Activated CD8-positive, alpha-beta T cell treated with anti-CD3 and anti-CD28 coated beads, Interleukin-2, amount 10 ng/mL, durations not matched to agents 7 days and 5 days (primary cell): ENCODE data around the gene C7orf33. TPM values are rescaled to one million over a fixed set of nuclear protein-coding genes. Genes with fewer than 3 reads are reported as not detected.
"Not testable (repeated sequence)": the region's sequence is repeated elsewhere in the genome, so short reads cannot be mapped to it uniquely, and the experiment has no call there.

Experiments
- ATAC-seq: fragments of 150-1000 bp; cut with Tn5 transposase; one replicate; pipeline ENCODE4 v1.10.0; 2021; ENCODE audit warnings: moderate library complexity
- CTCF ChIA-PET: fragments of 350-600 bp; sonication (Branson Sonifier 250); formaldehyde crosslinking; loops from one replicate; lab custom pipeline; 2021; ENCODE audit warnings: antibody characterized with exemption; lab: Charles Lee
- POLR2A ChIA-PET: fragments of 350-600 bp; sonication (Branson Sonifier 250); formaldehyde crosslinking; loops from one replicate; lab custom pipeline; 2021; ENCODE audit warnings: antibody characterized with exemption; lab: Charles Lee
- DNase-seq: peaks from one replicate; pipeline ENCODE4 v3.0.0-alpha.2; 2020
- H3K27ac Mint-ChIP-seq: one replicate; pipeline ENCODE4 v1.8.0; 2021; ENCODE audit warnings: mild to moderate bottlenecking, mixed read lengths
- H3K27me3 Mint-ChIP-seq: one replicate; pipeline ENCODE4 v1.8.0; 2021; ENCODE audit warnings: low read depth, mixed read lengths
- H3K36me3 Mint-ChIP-seq: one replicate; pipeline ENCODE4 v1.8.0; 2021; ENCODE audit warnings: low read depth, mixed read lengths
- H3K4me1 Mint-ChIP-seq: one replicate; pipeline ENCODE4 v1.8.0; 2021; ENCODE audit warnings: low read depth, mixed read lengths
- H3K4me3 Mint-ChIP-seq: one replicate; pipeline ENCODE4 v1.8.0; 2021; ENCODE audit warnings: mild to moderate bottlenecking, mixed read lengths
- H3K9me3 Mint-ChIP-seq: one replicate; pipeline ENCODE4 v1.8.0; 2022; ENCODE audit warnings: mixed read lengths; ENCODE audit not compliant: insufficient read depth
- total RNA-seq, 2 experiments: library from RNA; stranded (reverse); gene quantifications; one replicate each; pipeline ENCODE4 v1.2.3, GENCODE V29; 2021

C7orf33 gene
- total RNA-seq, 2 experiments from 2014 or later, result not detected

DNA sequence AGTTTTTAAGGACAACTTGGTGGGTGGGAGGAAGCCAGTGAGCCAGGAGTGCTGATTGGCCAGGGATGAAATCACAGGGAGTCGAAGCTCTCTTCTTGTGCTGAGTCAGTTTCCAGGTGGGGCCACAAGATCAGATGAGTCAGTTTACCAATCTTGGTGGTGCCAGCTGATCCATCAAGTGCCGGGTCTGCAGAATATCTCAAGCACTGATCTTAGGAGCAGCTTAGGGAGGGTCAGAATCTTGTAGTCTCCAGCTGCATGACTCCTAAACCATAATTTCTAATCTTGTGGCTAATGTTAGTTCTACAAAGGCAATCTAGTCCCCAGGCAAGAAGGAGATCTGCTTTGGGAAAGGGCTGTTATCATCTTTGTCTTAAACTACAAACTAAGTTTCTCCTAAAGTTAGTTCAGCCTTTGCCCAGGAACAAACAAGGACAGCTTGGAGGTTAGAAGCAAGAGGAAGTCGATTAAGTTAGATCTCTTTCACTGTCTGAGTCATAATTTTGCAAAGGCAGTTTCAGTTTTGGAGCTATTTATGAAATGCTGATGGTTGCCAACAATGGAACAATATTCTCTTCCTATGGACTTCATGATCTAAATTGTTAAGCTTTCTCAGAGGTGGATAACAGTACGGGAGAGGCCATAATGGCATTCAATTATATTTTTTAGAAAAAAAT is 26.2 kb upstream of the C7orf33 start:
- H3K27ac Mint-ChIP-seq, result peak overlapping the region; percentile 86
- peaks cover 20% of the 10 kb centered on the region for H3K4me1 Mint-ChIP-seq
- CTCF ChIA-PET, result interaction anchor here (1.4 to 6.8 kb wide), 2 partner anchors 11 to 399 kb away, joined by 4 to 56 read pairs; no protein-coding TSS in a partner anchor
- ATAC-seq (peak; percentile 79), DNase-seq (peak; percentile 47)
- POLR2A ChIA-PET, result interaction anchor here (0.7 to 1.3 kb wide), 2 partner anchors 209 to 281 kb away, joined by 3 read pairs; no protein-coding TSS in a partner anchor
- H3K4me3 Mint-ChIP-seq, result peak overlapping the region; percentile 51
- not testable (repeated sequence) for H3K36me3 Mint-ChIP-seq, H3K9me3 Mint-ChIP-seq
- H3K27me3 Mint-ChIP-seq, result peaks cover 15% of the 10 kb centered on the region

GRCh38 chr7:148566736-148567135 is 23.8 kb upstream of the C7orf33 start:
- Mint-ChIP-seq H3K27ac (no peak overlapping the region), H3K36me3 (peaks cover 6% of the 10 kb centered on the region), H3K4me1 (peaks cover 24% of the 10 kb centered on the region), H3K9me3 (peaks cover 3% of the 10 kb centered on the region), H3K27me3 (peaks cover 7% of the 10 kb centered on the region), H3K4me3 (no peak overlapping the region)
- no peak for DNase-seq
- ChIA-PET POLR2A (no interaction called here), CTCF (interaction anchor here (6.8 kb wide), 1 partner anchor 8 kb away, joined by 56 read pairs; no protein-coding TSS in a partner anchor)
- no peak for ATAC-seq

GRCh38 chr7:148567524-148567923 is 23.0 kb upstream of the C7orf33 start:
- DNase-seq (no peak), ATAC-seq (no peak)
- H3K9me3 Mint-ChIP-seq, result peaks cover 3% of the 10 kb centered on the region
- no peak overlapping the region for H3K4me3 Mint-ChIP-seq
- CTCF ChIA-PET, result interaction anchor here (1.0 to 6.8 kb wide), 2 partner anchors 8 to 128 kb away, joined by 3 to 56 read pairs; no protein-coding TSS in a partner anchor
- peaks cover 24% of the 10 kb centered on the region for H3K4me1 Mint-ChIP-seq
- H3K27ac Mint-ChIP-seq, result no peak overlapping the region
- peaks cover 6% of the 10 kb centered on the region for H3K36me3 Mint-ChIP-seq
- POLR2A ChIA-PET, result no interaction called here
- H3K27me3 Mint-ChIP-seq, result peaks cover 9% of the 10 kb centered on the region

GRCh38 chr7:148570510-148570909 is 20.1 kb upstream of the C7orf33 start:
- peaks cover 20% of the 10 kb centered on the region for H3K27me3 Mint-ChIP-seq
- ATAC-seq (no peak), DNase-seq (no peak)
- peaks cover 3% of the 10 kb centered on the region for H3K9me3 Mint-ChIP-seq
- no peak overlapping the region for H3K27ac Mint-ChIP-seq
- ChIA-PET POLR2A (no interaction called here), CTCF (interaction anchor here (1.1 to 1.5 kb wide), 2 partner anchors 13 to 14 kb away, joined by 3 to 4 read pairs; no protein-coding TSS in a partner anchor)
- no peak overlapping the region for H3K4me3 Mint-ChIP-seq
- H3K36me3 Mint-ChIP-seq, result no peaks in the 10 kb centered on the region
- H3K4me1 Mint-ChIP-seq, result peaks cover 11% of the 10 kb centered on the region

DNA sequence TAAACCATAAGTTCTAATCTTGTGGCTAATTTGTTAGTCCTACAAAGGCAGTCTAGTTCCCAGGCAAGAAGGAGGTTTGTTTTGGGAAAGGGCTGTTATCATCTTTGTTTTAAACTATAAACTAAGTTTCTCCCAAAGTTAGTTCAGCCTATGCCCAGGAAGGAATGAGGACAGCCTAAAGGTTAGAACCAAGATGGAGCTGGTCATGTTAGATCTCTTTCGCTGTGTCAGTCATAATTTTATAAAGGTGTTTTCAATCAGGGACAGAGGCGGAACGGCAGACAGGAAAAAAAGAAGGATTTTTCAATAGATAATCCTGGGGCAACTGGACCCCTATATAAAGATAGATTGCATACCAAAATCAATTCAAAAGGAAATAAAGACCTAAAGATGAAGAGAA is 19.6 kb upstream of the C7orf33 start:
- DNase-seq, POLR2A ChIA-PET, H3K4me3 Mint-ChIP-seq, H3K36me3 Mint-ChIP-seq, ATAC-seq, H3K27ac Mint-ChIP-seq, H3K9me3 Mint-ChIP-seq: not testable (repeated sequence)
- CTCF ChIA-PET, result interaction anchor here (1.1 to 1.5 kb wide), 2 partner anchors 13 to 15 kb away, joined by 3 to 4 read pairs; no protein-coding TSS in a partner anchor
- Mint-ChIP-seq H3K27me3 (peaks cover 20% of the 10 kb centered on the region), H3K4me1 (peaks cover 15% of the 10 kb centered on the region)

DNA sequence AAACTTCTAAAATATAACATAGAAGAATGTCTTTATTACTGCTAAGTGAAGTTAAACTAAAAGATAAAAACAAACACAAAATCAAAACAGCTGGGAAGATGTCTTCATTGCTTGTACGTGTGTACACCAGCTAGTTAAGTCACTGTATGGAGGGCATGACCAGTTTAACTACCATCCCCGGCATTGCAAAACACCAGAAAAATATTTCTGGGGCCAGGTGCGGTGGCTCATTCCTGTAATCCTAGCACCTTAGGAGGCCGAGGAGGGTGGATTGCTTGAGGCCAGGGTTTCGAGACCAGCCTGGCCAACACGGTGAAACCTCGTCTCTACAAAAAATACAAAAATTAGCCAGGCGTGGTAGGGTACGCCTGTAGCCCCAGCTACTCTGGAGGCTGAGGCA is 19.2 kb upstream of the C7orf33 start:
- ATAC-seq, result no peak

DNA sequence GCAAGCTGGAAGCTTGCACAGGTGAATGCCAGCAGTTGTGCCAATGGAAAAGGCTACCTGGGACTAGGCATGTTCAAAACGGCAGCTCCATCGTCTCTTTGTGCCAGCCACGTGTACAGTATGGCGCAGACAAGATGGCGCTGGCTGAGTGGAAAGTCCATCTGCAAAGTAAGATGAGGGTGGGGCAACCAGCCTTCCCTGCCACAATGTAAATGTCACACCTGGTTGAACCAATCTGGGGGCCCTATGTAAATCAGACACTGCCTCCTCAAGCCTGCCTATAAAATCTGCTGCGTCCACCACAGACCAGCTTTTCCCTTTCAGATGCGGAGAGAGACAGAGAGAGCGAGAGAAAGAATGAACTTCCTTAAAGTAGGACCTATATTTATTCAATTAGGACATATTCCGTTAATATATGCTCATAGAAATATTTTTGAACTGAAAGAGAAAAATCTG is 18.5 kb upstream of the C7orf33 start:
- Mint-ChIP-seq H3K27me3 (peaks cover 20% of the 10 kb centered on the region), H3K4me3 (no peak overlapping the region), H3K36me3 (no peaks in the 10 kb centered on the region), H3K9me3 (peaks cover 3% of the 10 kb centered on the region), H3K27ac (no peak overlapping the region), H3K4me1 (peaks cover 20% of the 10 kb centered on the region)
- ChIA-PET CTCF (no interaction called here), POLR2A (no interaction called here)
- DNase-seq (no peak), ATAC-seq (no peak)

More for the DNA sequence above, 19.2 kb upstream of the C7orf33 start:
- Mint-ChIP-seq H3K4me1 (peaks cover 18% of the 10 kb centered on the region), H3K36me3 (no peaks in the 10 kb centered on the region), H3K9me3 (peaks cover 3% of the 10 kb centered on the region), H3K27me3 (peaks cover 20% of the 10 kb centered on the region), H3K4me3 (no peak overlapping the region), H3K27ac (no peak overlapping the region)
- ChIA-PET CTCF (no interaction called here), POLR2A (no interaction called here)
- no peak for DNase-seq

GRCh38 chr7:148573581-148573980 is 17.0 kb upstream of the C7orf33 start:
- H3K9me3 Mint-ChIP-seq, result not testable (repeated sequence)

DNA sequence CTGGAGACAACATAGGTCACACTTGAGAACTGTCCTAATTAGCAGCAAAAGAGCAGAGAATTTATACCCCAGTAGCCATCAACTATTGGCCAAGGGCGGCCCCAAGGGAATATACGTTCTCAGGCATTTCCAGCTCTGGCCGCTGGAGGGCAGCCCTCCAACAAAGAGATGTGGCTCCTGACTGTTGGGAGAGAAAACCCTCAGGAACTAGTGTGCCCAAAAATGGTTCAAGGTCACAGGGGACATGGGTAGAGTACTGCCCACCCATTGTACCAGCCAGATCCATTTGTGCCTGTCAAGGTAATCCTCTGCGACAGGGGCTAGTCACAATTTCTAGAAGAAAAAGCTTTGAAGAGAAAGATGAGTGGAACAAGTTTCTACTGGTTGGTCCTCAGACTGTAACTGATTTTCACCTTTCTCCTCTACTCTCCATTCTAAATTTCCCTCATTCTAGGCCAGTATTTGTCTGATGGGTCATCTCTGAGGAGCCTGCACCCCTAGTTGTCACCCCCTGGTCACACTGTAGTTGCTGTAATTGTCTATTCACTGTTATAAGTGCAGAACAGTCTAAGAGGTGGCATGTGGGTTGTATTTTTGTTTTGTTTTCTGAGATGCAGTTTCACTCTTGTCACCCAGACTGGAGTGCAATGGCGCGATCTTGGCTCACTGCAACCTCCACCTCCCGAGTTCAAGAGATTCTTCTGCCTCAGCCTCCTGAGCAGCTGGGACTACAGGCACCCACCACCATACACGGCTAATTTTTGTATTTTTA is 14.7 kb upstream of the C7orf33 start:
- Mint-ChIP-seq H3K27me3 (peaks cover 13% of the 10 kb centered on the region), H3K36me3 (no peaks in the 10 kb centered on the region), H3K9me3 (no peaks in the 10 kb centered on the region), H3K4me3 (no peak overlapping the region), H3K27ac (peak overlapping the region; percentile 52), H3K4me1 (peaks cover 14% of the 10 kb centered on the region)
- DNase-seq (peak; percentile 80), ATAC-seq (peak; percentile 90)
- CTCF ChIA-PET, result interaction anchor here (0.6 to 4.1 kb wide), 45 partner anchors 9 to 404 kb away, joined by 3 to 56 read pairs (median 3); partner anchors contain the start of gene CUL1
- POLR2A ChIA-PET, result interaction anchor here (0.6 to 0.8 kb wide), 2 partner anchors 8 to 366 kb away, joined by 3 to 4 read pairs; no protein-coding TSS in a partner anchor

More at GRCh38 chr7:148573581-148573980, 17.0 kb upstream of the C7orf33 start:
- H3K36me3 Mint-ChIP-seq, DNase-seq, H3K4me3 Mint-ChIP-seq, POLR2A ChIA-PET, ATAC-seq, H3K27ac Mint-ChIP-seq: not testable (repeated sequence)
- H3K27me3 Mint-ChIP-seq, result peaks cover 17% of the 10 kb centered on the region
- H3K4me1 Mint-ChIP-seq, result peaks cover 20% of the 10 kb centered on the region
- CTCF ChIA-PET, result interaction anchor here (1.1 to 4.1 kb wide), 11 partner anchors 9 to 393 kb away, joined by 3 to 56 read pairs (median 12); no protein-coding TSS in a partner anchor

DNA sequence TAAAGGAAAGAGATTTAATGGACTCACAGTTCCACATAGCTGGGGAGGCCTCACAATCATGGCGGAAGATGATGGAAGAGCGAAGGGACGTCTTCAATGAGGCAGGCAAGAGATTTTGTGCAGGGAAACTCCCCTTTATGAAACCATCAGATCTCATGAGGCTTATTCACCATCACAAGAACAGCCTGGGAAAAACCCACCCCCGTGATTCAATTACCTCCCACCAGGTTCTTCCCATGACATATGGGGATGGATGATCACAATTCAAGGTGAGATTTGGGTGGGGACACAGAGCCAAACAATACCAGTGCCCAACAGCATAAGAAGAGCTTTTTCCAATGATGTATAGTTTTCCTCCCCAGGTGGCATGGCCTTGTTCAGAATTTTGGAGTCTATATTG is 11.2 kb upstream of the C7orf33 start:
- Mint-ChIP-seq H3K27me3 (peaks cover 3% of the 10 kb centered on the region), H3K4me1 (peaks cover 13% of the 10 kb centered on the region), H3K4me3 (no peak overlapping the region), H3K36me3 (no peaks in the 10 kb centered on the region), H3K27ac (no peak overlapping the region), H3K9me3 (no peaks in the 10 kb centered on the region)
- DNase-seq (no peak), ATAC-seq (no peak)
- POLR2A ChIA-PET, result no interaction called here
- CTCF ChIA-PET, result no interaction called here

GRCh38 chr7:148580446-148580845 is 10.1 kb upstream of the C7orf33 start:
- H3K36me3 Mint-ChIP-seq, result no peaks in the 10 kb centered on the region
- ATAC-seq (no peak), DNase-seq (no peak)
- H3K9me3 Mint-ChIP-seq, result no peaks in the 10 kb centered on the region
- no peak overlapping the region for H3K4me3 Mint-ChIP-seq
- CTCF ChIA-PET, result interaction anchor here (1.5 kb wide), 1 partner anchor 45 kb away, joined by 3 read pairs; no protein-coding TSS in a partner anchor
- H3K27me3 Mint-ChIP-seq, result no peaks in the 10 kb centered on the region
- POLR2A ChIA-PET, result interaction anchor here (1.6 kb wide), 1 partner anchor 172 kb away, joined by 3 read pairs; no protein-coding TSS in a partner anchor
- peaks cover 22% of the 10 kb centered on the region for H3K4me1 Mint-ChIP-seq
- H3K27ac Mint-ChIP-seq, result no peak overlapping the region
